ENCODE data around the gene CYS1.

DNA sequence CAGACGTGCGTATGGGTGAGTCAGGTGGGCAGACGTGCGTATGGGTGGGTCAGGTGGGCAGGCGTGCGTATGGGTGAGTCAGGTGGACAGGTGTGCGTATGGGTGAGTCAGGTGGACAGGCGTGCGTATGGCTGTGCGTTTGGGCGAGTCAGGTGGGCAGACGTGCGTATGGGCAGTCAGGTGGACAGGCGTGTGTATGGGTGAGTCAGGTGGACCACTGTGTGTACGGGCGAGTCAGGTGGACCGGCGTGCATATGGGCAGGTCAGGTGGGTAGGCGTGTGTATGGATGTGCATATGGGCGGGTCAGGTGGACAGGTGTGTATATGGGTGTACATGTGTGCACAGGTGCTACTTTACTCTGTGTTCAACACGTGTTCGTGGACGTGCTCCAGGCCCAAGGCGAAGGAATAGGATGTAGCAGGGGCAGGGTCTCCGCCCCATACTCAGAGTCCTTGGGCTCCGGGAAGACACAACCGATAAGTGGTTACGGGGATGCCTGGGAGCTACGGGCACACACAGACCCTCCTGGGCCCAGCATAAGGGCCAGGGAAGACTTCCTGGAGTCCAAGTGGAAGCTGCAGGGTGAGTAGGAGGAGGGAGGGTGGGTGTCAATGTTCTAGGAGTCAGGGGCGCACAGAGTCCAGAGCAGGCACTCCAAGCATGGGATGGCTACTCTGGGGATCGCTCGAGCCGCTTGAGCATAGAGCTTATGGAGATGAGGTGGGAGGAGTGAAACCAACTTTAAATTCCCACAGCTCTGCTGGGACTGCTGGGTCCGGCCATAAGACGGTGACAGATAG lies 64.0 kb downstream of the CYS1 start:
- TF ChIP-seq EZH2 (IDR thresholded peaks at IDR 0.05) (no peak), POLR2A (IDR thresholded peaks at IDR 0.05; ENCODE audit: borderline replicate concordance, extremely low read depth, insufficient read depth, insufficient read length) (peak; percentile 2), ZNF274 (IDR thresholded peaks at IDR 0.05; ENCODE audit: low read depth, low read length) (no peak), SP1 (IDR thresholded peaks at IDR 0.05; ENCODE audit: low read depth) (no peak)
- TF ChIP-seq, protein P1, sequence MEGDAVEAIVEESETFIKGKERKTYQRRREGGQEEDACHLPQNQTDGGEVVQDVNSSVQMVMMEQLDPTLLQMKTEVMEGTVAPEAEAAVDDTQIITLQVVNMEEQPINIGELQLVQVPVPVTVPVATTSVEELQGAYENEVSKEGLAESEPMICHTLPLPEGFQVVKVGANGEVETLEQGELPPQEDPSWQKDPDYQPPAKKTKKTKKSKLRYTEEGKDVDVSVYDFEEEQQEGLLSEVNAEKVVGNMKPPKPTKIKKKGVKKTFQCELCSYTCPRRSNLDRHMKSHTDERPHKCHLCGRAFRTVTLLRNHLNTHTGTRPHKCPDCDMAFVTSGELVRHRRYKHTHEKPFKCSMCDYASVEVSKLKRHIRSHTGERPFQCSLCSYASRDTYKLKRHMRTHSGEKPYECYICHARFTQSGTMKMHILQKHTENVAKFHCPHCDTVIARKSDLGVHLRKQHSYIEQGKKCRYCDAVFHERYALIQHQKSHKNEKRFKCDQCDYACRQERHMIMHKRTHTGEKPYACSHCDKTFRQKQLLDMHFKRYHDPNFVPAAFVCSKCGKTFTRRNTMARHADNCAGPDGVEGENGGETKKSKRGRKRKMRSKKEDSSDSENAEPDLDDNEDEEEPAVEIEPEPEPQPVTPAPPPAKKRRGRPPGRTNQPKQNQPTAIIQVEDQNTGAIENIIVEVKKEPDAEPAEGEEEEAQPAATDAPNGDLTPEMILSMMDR (IDR thresholded peaks at IDR 0.05 in 2 of 3, conservative IDR thresholded peaks at IDR 0.05 in 1 of 3; ENCODE audit: borderline replicate concordance in 1 of 3, insufficient read depth in 1 of 3, low read depth in 2 of 3, low read length in 2 of 3), result no peak
